Nucleus accumbens (tissue), 56 donors: ENCODE results near the gene CYFIP2.

ENCODE experiments used
- DNase-seq, 56 donors: peaks; one replicate each; lab custom pipeline; 2025; lab: John Stamatoyannopoulos, UW

Gene CYFIP2

DNA sequence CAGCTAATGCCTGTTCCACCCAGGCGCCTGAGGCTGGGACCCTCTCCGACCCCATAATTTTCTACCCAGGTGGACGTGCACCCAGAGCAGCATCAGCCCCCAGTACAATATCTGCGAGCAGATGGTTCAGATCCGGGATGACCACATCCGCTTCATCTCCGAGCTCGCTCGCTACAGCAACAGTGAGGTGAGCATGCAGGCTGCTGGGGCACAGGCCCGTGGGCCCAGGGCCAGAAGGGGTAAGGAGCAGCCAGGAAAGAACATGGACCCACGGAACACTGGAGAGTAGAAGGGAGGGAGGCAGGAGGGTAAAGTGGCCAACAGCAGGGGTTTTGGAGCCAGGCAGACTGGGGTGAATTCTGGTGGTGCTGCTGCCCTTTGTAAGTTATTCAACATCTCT is 45.7 kb downstream of the CYFIP2 start:
- no peak for DNase-seq

- peak in 17 of 56 donors; percentile 7 to 61 (median 23) for DNase-seq
These were observed 46.6 kb downstream of the CYFIP2 start for GRCh38 chr5:157312492-157312891.

DNA sequence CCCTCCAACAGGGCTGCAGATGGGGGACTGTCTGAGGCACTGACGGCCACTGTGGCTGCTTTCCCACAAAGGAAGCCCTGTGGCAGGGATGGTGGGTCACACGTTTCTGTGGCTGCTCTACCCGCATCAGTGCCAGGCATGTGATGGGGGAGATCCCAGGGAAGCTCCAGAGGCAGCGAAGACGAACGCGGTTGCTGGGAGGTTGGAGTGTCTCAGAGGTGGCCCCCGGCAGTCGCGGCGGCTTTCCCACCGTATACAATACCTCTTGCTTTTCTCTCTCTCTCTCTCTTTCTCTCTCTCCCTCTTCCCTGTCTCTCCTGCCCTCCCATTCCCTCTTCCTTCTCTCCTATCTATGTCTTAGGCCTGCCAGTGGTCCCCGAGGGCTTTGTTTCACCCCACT is 56.7 kb downstream of the CYFIP2 start:
- DNase-seq, result no peak

DNA sequence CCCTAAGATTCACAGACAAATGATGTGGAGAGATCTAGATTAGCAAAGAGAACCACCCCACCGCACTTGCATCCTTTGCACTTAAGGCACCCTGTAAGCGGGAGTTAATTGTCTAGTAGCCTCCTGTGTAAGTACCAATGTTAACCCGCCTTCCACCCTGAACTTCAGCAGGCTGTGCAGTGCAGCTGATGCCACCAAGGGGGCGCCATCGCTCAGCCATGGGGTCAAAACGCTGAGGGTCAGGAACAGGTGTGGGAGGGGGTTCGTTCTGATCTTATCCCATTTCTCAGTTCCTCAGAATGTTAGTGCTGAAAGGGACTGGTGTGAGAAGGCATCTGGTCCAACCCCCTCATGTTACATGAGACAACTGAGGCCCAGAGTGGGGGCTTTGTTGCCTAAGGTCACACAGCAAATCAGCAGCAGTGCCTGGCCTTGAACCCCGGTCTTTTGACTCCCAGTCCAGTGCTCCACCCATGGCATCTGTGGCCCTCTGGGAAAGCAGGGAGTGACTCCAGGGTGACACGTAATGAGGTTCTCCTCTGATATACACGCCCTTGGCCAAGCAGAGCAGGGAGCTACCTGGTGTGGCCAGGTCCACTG is 57.3 kb downstream of the CYFIP2 start:
- DNase-seq, result no peak

GRCh38 chr5:157324237-157324636 is 58.3 kb downstream of the CYFIP2 start:
- DNase-seq, result no peak

DNA sequence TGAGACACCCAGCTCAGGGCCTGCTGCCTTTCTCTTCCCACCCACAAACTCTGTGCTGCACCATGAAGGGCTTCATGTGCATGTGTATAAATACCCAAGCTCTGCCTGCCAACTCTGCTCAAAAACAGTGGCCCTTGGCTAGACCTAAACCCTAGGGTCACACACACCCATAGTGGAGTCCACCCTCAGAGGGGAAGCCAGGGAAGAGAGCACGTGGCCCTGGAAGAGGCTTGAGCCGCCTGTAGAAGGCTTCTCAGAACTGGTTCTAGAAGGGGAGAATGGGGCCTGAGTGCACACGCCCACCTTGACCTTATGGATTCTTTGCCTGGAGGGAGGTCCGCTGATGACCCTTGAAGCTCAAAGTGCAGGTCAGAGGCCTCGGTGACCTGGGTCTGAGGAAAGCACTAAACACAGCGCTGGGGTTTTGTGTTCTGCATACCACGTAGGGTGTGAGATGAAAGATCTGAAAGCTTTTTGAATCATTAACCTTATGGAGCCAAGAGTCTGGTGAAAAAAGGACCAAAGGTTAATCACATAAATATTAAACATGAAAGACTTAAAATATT is 60.6 kb downstream of the CYFIP2 start:
- no peak for DNase-seq

GRCh38 chr5:157327771-157328170 is 61.8 kb downstream of the CYFIP2 start:
- no peak for DNase-seq

DNA sequence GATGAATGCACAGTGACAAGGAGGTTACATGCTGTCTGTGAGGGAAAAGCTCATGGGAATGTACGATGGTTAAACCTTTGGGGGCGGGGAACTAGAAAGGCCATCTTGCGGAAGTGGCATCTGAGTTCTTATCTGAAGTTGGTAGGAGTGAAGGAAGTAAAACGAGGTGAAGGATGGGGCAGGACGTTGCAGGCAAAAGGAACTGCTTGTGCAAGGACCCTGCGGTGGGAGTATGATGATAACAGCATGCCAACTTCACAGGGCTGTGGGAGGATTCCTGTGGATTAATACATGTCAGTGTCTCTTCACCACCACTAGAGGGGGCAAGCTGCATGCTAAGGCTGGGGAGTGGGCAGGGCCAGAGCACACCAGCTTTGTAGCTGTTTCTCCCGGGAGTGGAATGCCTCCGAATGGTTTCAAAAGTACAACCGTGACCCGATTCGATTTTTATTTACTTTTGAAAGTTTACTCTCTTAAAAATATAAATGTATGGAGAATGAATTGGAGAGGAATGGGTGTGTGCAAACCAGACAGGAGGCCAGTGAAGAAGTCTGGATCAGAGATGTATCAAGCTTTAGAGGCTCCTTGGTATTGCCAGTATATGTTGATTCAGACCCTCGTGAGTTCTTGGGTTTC is 62.5 kb downstream of the CYFIP2 start:
- peak in 49 of 56 donors; percentile 9 to 74 (median 44) for DNase-seq

DNA sequence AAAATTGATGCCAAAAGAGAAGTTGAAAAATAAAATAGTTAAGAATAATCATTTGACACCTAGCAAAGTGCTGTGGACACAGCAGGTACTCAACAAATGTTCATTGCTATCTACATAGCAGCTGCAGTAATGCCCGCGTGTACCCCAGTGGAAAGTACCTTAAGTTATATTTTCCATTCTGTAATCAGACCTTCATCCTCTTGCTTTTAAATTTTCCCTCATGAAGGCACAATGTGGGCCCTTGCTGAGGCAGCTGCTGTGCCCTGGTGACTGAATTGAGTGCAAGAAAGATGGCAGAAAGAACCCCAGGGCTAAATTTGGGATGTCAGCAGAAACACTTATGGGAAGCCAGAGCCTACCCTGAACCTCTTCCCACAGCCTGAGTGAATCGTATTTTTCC is 65.9 kb downstream of the CYFIP2 start:
- no peak for DNase-seq

GRCh38 chr5:157335534-157336422 is 69.9 kb downstream of the CYFIP2 start:
- no peak for DNase-seq

DNA sequence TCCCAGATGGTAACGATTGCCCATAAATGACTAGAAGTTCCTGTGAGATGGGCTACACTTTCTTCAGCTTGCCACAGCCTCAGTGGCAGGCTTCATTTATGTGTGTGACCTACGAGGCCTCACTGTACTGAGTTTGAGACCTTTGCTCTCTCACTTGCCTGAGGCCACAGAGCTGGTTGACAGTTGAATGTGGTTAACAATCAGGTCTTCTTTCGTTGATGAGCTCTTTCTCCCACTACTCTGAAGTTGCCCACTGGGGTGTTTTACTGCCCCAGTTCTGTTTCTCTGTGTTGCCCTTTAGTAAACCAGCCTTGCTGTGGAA is 70.5 kb downstream of the CYFIP2 start:
- no peak for DNase-seq

DNA sequence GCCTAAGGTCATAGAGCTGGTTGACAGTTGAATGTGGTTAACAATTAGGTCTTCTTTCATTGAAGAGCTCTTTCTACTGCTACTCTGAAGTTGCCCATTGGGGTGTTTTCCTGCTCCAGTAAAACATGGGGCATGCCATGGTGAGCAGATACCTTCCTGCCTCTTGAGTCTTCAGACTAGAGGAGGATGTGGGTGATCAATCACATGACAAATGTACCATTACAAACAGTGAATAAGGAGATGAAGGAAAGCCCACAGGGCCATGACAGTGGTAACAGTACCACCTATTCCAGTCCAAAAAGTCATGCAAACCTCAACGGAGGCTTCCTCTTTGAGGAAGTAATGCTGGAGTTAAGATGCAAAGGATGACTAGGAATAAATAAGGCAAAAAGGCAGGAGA is 73.5 kb downstream of the CYFIP2 start:
- DNase-seq, result no peak

DNA sequence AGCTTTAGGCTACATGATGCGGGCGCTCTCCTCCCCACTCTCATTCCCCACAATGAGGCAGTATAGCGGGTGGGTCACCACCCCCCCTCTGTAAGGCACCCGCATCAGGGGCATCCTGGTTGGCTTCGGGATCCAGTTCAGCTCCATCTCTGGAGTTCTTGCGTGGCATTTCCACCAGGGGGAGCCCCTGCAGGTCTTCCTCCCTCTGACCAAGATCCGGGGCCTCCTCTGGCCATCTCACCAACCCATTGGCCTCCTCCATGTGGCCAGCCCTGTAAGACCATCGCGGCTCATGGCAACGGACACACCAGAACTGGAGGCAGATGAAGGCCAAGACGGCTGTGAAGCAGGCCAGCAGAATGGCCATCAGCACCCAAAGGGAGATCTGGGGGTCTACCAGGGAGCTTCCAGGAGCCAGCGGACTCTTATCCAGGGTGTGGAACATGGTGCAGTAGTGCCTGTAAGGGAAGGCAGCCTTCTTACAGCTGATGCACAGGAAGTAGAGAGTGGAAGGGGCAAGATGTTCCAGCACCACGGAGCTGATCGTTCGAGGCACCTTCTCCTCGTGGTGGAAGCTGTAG is 77.0 kb downstream of the CYFIP2 start:
- peak in 1 of 56 donors; percentile 15 for DNase-seq

GRCh38 chr5:157343842-157344790 is 78.2 kb downstream of the CYFIP2 start:
- DNase-seq, result peak in 13 of 56 donors; percentile 1 to 47 (median 25)

GRCh38 chr5:157345067-157345466 is 79.1 kb downstream of the CYFIP2 start:
- no peak for DNase-seq

DNA sequence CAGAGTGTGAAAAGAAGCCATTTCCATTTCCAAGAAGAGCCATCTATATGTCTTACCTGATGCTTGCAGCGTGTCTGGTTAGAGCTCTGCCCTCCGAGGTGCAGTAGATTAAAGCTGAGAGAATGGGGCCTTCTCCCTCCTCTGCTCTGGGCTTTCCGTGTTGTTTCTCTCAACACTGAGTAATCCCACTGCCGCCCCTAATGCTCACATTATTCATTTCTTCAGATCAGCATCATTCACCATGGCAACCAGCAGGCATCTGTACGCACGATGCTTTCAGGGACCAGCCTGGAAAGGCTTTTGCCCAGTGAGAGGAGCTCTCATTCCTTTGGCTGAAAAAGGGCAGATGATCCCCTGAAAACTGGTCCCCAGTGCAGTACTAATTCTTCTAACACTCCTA is 79.6 kb downstream of the CYFIP2 start:
- peak in 21 of 56 donors; percentile 13 to 73 (median 32) for DNase-seq

DNA sequence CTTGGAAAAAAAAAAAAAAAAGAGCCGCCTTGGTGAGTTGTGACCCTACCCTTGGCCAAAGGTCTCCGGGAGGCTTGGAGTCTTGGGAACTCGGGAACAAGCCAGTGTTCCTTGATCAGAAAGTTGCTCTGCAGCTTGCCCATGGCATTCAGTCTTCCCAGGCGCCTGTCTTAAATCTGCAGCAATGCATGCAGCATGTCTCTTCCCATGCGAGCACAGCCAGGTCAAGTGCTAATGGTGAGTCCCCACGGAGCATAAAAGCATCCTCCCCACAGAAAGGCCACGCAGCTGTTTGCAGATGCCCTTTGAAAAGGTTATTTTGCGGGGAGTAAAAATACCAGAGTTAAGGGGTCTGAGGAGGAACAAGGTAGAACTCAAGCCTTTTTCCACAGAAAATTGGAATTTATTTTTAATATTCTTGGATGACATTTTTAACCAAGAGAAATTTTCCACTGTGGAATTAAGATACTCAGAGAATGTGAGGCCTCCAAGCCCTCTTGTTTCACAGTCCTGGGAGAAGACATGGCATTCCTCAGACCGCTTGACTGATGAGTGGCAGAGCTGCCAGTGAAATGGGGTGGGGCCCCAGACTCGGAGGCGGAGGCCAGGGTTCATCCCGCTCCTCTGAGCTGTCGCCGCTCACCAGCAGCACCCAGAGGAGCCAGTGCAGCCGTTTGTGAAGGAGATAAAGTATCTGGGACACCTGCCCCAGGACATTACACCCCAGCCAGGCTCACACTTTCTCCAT is 81.6 kb downstream of the CYFIP2 start:
- no peak for DNase-seq

DNA sequence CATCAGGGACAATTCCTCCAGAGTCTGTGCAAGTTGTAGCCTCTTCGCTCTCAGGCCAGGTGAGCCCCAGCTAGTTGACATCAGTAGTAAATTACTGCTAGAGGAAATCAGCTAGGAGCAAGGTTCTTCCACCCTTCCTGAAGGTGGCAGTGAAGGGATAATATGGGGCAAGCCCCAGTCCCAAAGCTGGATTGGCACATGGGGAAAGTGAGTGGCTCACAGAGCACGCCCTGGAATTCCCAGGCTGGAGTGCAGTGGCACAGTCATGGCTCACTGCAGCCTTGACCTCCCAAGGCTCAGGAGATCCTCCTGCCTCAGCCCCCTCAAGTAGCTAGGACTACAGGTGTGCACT is 82.1 kb downstream of the CYFIP2 start:
- no peak for DNase-seq
